IMR-90 (cell line): ENCODE data around the gene EIF2B4. TPM values are rescaled to one million over a fixed set of nuclear protein-coding genes. Genes with fewer than 3 reads are reported as not detected.

ENCODE experiments used
- ATAC-seq: fragments of 200-7000 bp; cut with Tn5 transposase; 2 replicates; pipeline ENCODE4 v1.9.1; 2020; ENCODE audit warnings: low read depth, mild to moderate bottlenecking, moderate library complexity
- BruUV-seq: library from RNA; stranded (reverse); fragments of 400-500 nt; replicated peaks from 2 replicates; lab custom pipeline; 2021; lab: Mats Ljungman, UMichigan
- CTCF ChIA-PET: fragments of 300-600 bp; formaldehyde crosslinking; extraction: SDS; loops from one replicate; lab custom pipeline; 2021; ENCODE audit warnings: antibody characterized with exemption; lab: Yijun Ruan, JAX
- POLR2A ChIA-PET: fragments of 300-600 bp; sonication (Branson Sonifier 250); formaldehyde crosslinking; loops from one replicate; lab custom pipeline; 2022; ENCODE audit warnings: antibody characterized with exemption; ENCODE audit not compliant: unreplicated experiment; lab: Charles Lee
- DNase-seq: peaks from one replicate; pipeline ENCODE4 v3.0.0; 2013
- H2AFZ ChIP-seq: replicated peaks from 2 replicates; pipeline ENCODE3; 2013; ENCODE audit warnings: low read length, mild to moderate bottlenecking; ENCODE audit not compliant: poor library complexity
- H2AK5ac ChIP-seq: 2 replicates; pipeline ENCODE4 v1.6.1; 2013; ENCODE audit warnings: low read depth, low read length, inconsistent platforms
- H2AK9ac ChIP-seq: replicated peaks from 2 replicates; pipeline ENCODE3; 2013; ENCODE audit warnings: mild to moderate bottlenecking, low read depth, low read length, moderate library complexity; ENCODE audit not compliant: poor library complexity
- H2BK120ac ChIP-seq: 2 replicates; pipeline ENCODE4 v1.6.1; 2013; ENCODE audit warnings: low read depth, low read length, inconsistent platforms
- H2BK15ac ChIP-seq: 3 replicates; pipeline ENCODE4 v1.6.1; 2013; ENCODE audit warnings: low read depth, low read length, inconsistent platforms
- H2BK20ac ChIP-seq: 2 replicates; pipeline ENCODE4 v1.6.1; 2013; ENCODE audit warnings: low read depth, mild to moderate bottlenecking, inconsistent platforms, low read length, moderate library complexity
- H2BK5ac ChIP-seq: 2 replicates; pipeline ENCODE4 v1.6.1; 2013; ENCODE audit warnings: mild to moderate bottlenecking, low read depth, low read length, inconsistent platforms; ENCODE audit not compliant: poor library complexity, severe bottlenecking
- H3K14ac ChIP-seq: replicated peaks from 2 replicates; pipeline ENCODE4 v1.6.1; 2013; ENCODE audit warnings: low read depth, low read length, inconsistent platforms
- H3K18ac ChIP-seq: 2 replicates; pipeline ENCODE4 v1.6.1; 2013; ENCODE audit warnings: low read depth, low read length, control low read depth
- H3K23ac ChIP-seq: 2 replicates; pipeline ENCODE4 v1.6.1; 2013; ENCODE audit warnings: low read depth, low read length, inconsistent platforms
- H3K27ac ChIP-seq: 2 replicates; pipeline ENCODE4 v1.5.1; 2013; ENCODE audit warnings: mild to moderate bottlenecking, control low read depth, low read length; ENCODE audit not compliant: insufficient read depth
- H3K27me3 ChIP-seq: 2 replicates; pipeline ENCODE4 v1.6.1; 2013; ENCODE audit warnings: low read length; ENCODE audit not compliant: control insufficient read depth, insufficient read depth
- H3K36me3 ChIP-seq: 2 replicates; pipeline ENCODE4 v1.6.1; 2013; ENCODE audit warnings: low read length, mixed read lengths; ENCODE audit not compliant: control insufficient read depth, insufficient read depth
- H3K4ac ChIP-seq: 2 replicates; pipeline ENCODE4 v1.6.1; 2013; ENCODE audit warnings: low read depth, low read length, inconsistent platforms
- H3K4me1 ChIP-seq: 2 replicates; pipeline ENCODE4 v1.6.1; 2013; ENCODE audit warnings: low read length, mixed read lengths; ENCODE audit not compliant: control insufficient read depth, insufficient read depth
- H3K4me2 ChIP-seq: 2 replicates; pipeline ENCODE4 v1.6.1; 2013; ENCODE audit warnings: low read depth, mild to moderate bottlenecking, control low read depth, low read length, moderate library complexity
- H3K4me3 ChIP-seq: 2 replicates; pipeline ENCODE4 v1.5.1; 2013; ENCODE audit warnings: low read depth, mild to moderate bottlenecking, control low read depth, low read length, moderate library complexity; ENCODE audit not compliant: insufficient read depth
- H3K56ac ChIP-seq: 2 replicates; pipeline ENCODE4 v1.6.1; 2013; ENCODE audit warnings: low read length, inconsistent platforms; ENCODE audit not compliant: insufficient read depth; ENCODE audit errors: extremely low read depth
- H3K79me1 ChIP-seq, 2 experiments: 2 replicates each; pipeline ENCODE4 v1.6.1; 2013; ENCODE audit warnings: low read length in 2 of 2, inconsistent platforms in 1 of 2, low read depth in 1 of 2
- H3K9ac ChIP-seq: 2 replicates; pipeline ENCODE4 v1.6.1; 2013; ENCODE audit warnings: low read depth, low read length, control low read depth
- H3K9me1 ChIP-seq: 2 replicates; pipeline ENCODE4 v1.6.1; 2013; ENCODE audit warnings: low read length, inconsistent platforms; ENCODE audit not compliant: insufficient read depth
- H3K9me3 ChIP-seq: 2 replicates; pipeline ENCODE4 v1.6.1; 2013; ENCODE audit warnings: low read length; ENCODE audit not compliant: control insufficient read depth, insufficient read depth
- H4K20me1 ChIP-seq: 2 replicates; pipeline ENCODE4 v1.6.1; 2013; ENCODE audit warnings: low read length, inconsistent platforms; ENCODE audit not compliant: insufficient read depth
- H4K5ac ChIP-seq: 2 replicates; pipeline ENCODE4 v1.6.1; 2013; ENCODE audit warnings: mild to moderate bottlenecking, low read depth, low read length, control low read depth
- H4K8ac ChIP-seq, 2 experiments: 2 replicates each; pipeline ENCODE4 v1.6.1; 2013; ENCODE audit warnings: low read depth in 2 of 2, low read length in 2 of 2, control low read depth in 1 of 2, inconsistent platforms in 1 of 2
- H4K91ac ChIP-seq: 2 replicates; pipeline ENCODE4 v1.6.1; 2013; ENCODE audit warnings: low read depth, low read length, inconsistent platforms; ENCODE audit not compliant: insufficient read depth
- BHLHE40 ChIP-seq: fragments of 150-350 bp; IDR thresholded peaks from 2 replicates; pipeline ENCODE4 v1.6.1; 2016; ENCODE audit warnings: mild to moderate bottlenecking, low read depth, low read length
- MXI1 ChIP-seq: IDR thresholded peaks from 2 replicates; pipeline ENCODE4 v1.6.1; 2012; ENCODE audit warnings: low read depth, mild to moderate bottlenecking, low read length, moderate library complexity, borderline replicate concordance
- RCOR1 ChIP-seq: IDR thresholded peaks from 2 replicates; pipeline ENCODE4 v1.6.1; 2012; ENCODE audit warnings: mild to moderate bottlenecking, low read length, improper control_type of control experiment; ENCODE audit not compliant: insufficient replicate concordance
- RFX5 ChIP-seq: IDR thresholded peaks from 2 replicates; pipeline ENCODE4 v1.8.0; 2012; ENCODE audit warnings: low read depth, mild to moderate bottlenecking, low read length, moderate library complexity
- WGBS, 2 experiments: methylation state at CpG; one replicate each; pipeline versions ENCODE4 v1.1.5 to v1.1.7; 2013; ENCODE audit warnings: missing lambda C conversion rate in 2 of 2; ENCODE audit not compliant: insufficient read length in 1 of 2; ENCODE audit errors: extremely low coverage in 2 of 2; 5-methylcytosine and 5-hydroxymethylcytosine counted together
- dilution Hi-C: fragments of 300-500 bp; cut with HindIII; formaldehyde crosslinking; loops from one replicate; pipeline ENCODE4 v1.14.3; 2018; ENCODE audit warnings: low sequenced_read_pairs; ENCODE audit not compliant: unreplicated experiment
- in situ Hi-C: fragments of 300-500 bp; cut with MboI; formaldehyde crosslinking; loops from 3 replicates; pipeline ENCODE4 v1.14.3; 2019; ENCODE audit warnings: low sequenced_read_pairs, inconsistent platforms, mixed read lengths
- intact Hi-C: fragments of 100-400 bp; cut with micrococcal nuclease; formaldehyde crosslinking; loops from 2 replicates; pipeline ENCODE4 v1.10.0; 2022
- polyA plus RNA-seq, 3 experiments: library from polyadenylated mRNA; depleted of rRNA; stranded (reverse); fragments of >200 nt; gene quantifications; 2 replicates each; pipeline ENCODE4 v1.2.3, GENCODE V29; 2012; ENCODE audit warnings: low replicate concordance in 1 of 3
- total RNA-seq: library from RNA; depleted of rRNA; stranded (reverse); fragments of >200 nt; gene quantifications from 2 replicates; pipeline ENCODE4 v1.2.3, GENCODE V29; 2012
- TF ChIP-seq, protein P1 (sequence below): fragments of 150-350 bp; IDR thresholded peaks from 2 replicates; pipeline ENCODE4 v1.6.1; 2017; ENCODE audit warnings: mild to moderate bottlenecking, antibody characterized with exemption, low read length, low read depth

EIF2B4 gene
- total and polyA plus RNA-seq, 2 of the 4 experiments (the other 2 are of a cell fraction) = 40.3 to 47.9 TPM

GRCh38 chr2:27400348-27401135 is 30.4 kb upstream of the EIF2B4 start (continued):
- no peak for TF ChIP-seq RFX5

GRCh38 chr2:27398962-27399361 is 28.8 kb upstream of the EIF2B4 start:
- peaks cover 15 to 44% of the 10 kb centered on the region in 2 experiments for H3K79me1 ChIP-seq
- no peak overlapping the region for H2AK9ac ChIP-seq
- no peaks in the 10 kb centered on the region for H3K9me1 ChIP-seq
- H3K18ac ChIP-seq = no peak overlapping the region
- TF ChIP-seq RCOR1 = no peak
- TF ChIP-seq BHLHE40 = no peak
- TF ChIP-seq RFX5 = no peak
- TF ChIP-seq MXI1 = no peak
- TF ChIP-seq, protein P1, sequence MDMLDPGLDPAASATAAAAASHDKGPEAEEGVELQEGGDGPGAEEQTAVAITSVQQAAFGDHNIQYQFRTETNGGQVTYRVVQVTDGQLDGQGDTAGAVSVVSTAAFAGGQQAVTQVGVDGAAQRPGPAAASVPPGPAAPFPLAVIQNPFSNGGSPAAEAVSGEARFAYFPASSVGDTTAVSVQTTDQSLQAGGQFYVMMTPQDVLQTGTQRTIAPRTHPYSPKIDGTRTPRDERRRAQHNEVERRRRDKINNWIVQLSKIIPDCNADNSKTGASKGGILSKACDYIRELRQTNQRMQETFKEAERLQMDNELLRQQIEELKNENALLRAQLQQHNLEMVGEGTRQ = no peak
- no peak overlapping the region for H3K56ac ChIP-seq
- H3K14ac ChIP-seq = no peak overlapping the region
- no peak overlapping the region for H2BK120ac ChIP-seq
- H2BK5ac ChIP-seq = no peak overlapping the region
- no peak overlapping the region for H3K4ac ChIP-seq
- no peak overlapping the region for H3K4me2 ChIP-seq
- DNase-seq (no peak), ATAC-seq (no peak)
- no peak overlapping the region for H3K9ac ChIP-seq
- no peaks in the 10 kb centered on the region for H3K9me3 ChIP-seq
- H4K5ac ChIP-seq = no peak overlapping the region
- peaks cover 2% of the 10 kb centered on the region; the same call in 1 of the 2 replicates for H3K36me3 ChIP-seq
- H3K27ac ChIP-seq = no peak overlapping the region
- no peak overlapping the region for H2AFZ ChIP-seq
- H3K27me3 ChIP-seq = no peaks in the 10 kb centered on the region
- no peaks in the 10 kb centered on the region for H3K4me1 ChIP-seq
- BruUV-seq = no TSS peak
- no peak overlapping the region for H4K8ac ChIP-seq
- H3K23ac ChIP-seq = no peak overlapping the region
- ChIA-PET POLR2A (interaction anchor here (0.6 kb wide), 1 partner anchor 494 kb away, joined by 4 read pairs; no protein-coding TSS in a partner anchor), CTCF (no interaction called here)
- no peak overlapping the region for H2AK5ac ChIP-seq
- intact Hi-C loops (no loop called here), dilution Hi-C loops (no loop called here), in situ Hi-C loops (no loop called here)
- no peak overlapping the region for H3K4me3 ChIP-seq
- peaks cover 48% of the 10 kb centered on the region for H4K20me1 ChIP-seq
- no peak overlapping the region for H2BK20ac ChIP-seq
- 100% methylated on average over 1 of the region's 5 CpGs; no CpG with 5 or more reads in 1 of the 2 experiments for WGBS, 2 experiments
- H2BK15ac ChIP-seq = no peak overlapping the region
- H4K91ac ChIP-seq = no peak overlapping the region
